PC-3 (cell line): ENCODE results near the gene SLC39A1. TPM values are rescaled to one million over a fixed set of nuclear protein-coding genes. Genes with fewer than 3 reads are reported as not detected.
A peak's percentile ranks its signal among the peaks of the same experiment; 100 is the strongest.

ENCODE experiments used
- ATAC-seq: fragments of 200-7000 bp; cut with Tn5 transposase; 2 replicates; pipeline ENCODE4 v1.9.1; 2020; ENCODE audit warnings: mild to moderate bottlenecking, moderate library complexity
- BruUV-seq: library from RNA; stranded (reverse); fragments of 400-500 nt; replicated peaks from 2 replicates; lab custom pipeline; 2021; lab: Mats Ljungman, UMichigan
- CTCF ChIA-PET: fragments of 300-600 bp; sonication (Branson Sonifier 250); formaldehyde crosslinking; loops from one replicate; lab custom pipeline; 2022; ENCODE audit warnings: antibody characterized with exemption; lab: Charles Lee
- POLR2A ChIA-PET: fragments of 300-600 bp; sonication (Branson Sonifier 250); formaldehyde crosslinking; loops from one replicate; lab custom pipeline; 2022; ENCODE audit warnings: antibody characterized with exemption; ENCODE audit not compliant: unreplicated experiment; lab: Charles Lee
- DNase-seq: peaks from one replicate; pipeline ENCODE4 v3.0.0-alpha.2; 2015
- H2AFZ ChIP-seq: fragments of 300-600 bp; sonication (generic); 2 replicates; pipeline ENCODE4 v1.6.0; 2016; ENCODE audit warnings: antibody characterized with exemption, low read length
- H3F3A ChIP-seq: fragments of 300-600 bp; sonication (generic); one replicate; pipeline ENCODE4 v1.6.0; 2017; ENCODE audit warnings: antibody characterized with exemption, low read length, control low read depth, mild to moderate bottlenecking; ENCODE audit not compliant: unreplicated experiment
- H3K27ac ChIP-seq: fragments of 300-600 bp; sonication (generic); 2 replicates; pipeline ENCODE4 v1.5.1; 2016; ENCODE audit warnings: mild to moderate bottlenecking, low read length
- H3K27me3 ChIP-seq: fragments of 300-600 bp; sonication (generic); 2 replicates; pipeline ENCODE4 v1.6.1; 2016; ENCODE audit warnings: low read length, mixed read lengths
- H3K36me3 ChIP-seq: fragments of 300-600 bp; sonication (generic); 2 replicates; pipeline ENCODE4 v1.6.1; 2016; ENCODE audit warnings: low read depth, mixed run types, low read length, mixed read lengths
- H3K4me1 ChIP-seq: fragments of 300-600 bp; sonication (generic); 2 replicates; pipeline ENCODE4 v1.5.1; 2016; ENCODE audit warnings: low read length; ENCODE audit not compliant: insufficient read depth
- H3K4me2 ChIP-seq: fragments of 300-600 bp; sonication (generic); 2 replicates; pipeline ENCODE4 v1.6.0; 2016; ENCODE audit warnings: low read length
- H3K4me3 ChIP-seq: fragments of 300-600 bp; sonication (generic); 2 replicates; pipeline ENCODE4 v1.5.1; 2016; ENCODE audit warnings: mild to moderate bottlenecking, low read length, mixed read lengths
- H3K79me2 ChIP-seq: fragments of 300-600 bp; sonication (generic); 2 replicates; pipeline ENCODE4 v1.6.1; 2017; ENCODE audit warnings: low read length, mixed read lengths
- H3K9ac ChIP-seq: fragments of 300-600 bp; sonication (generic); 2 replicates; pipeline ENCODE4 v1.6.0; 2016; ENCODE audit warnings: mild to moderate bottlenecking, low read length
- H3K9me2 ChIP-seq: fragments of 300-600 bp; sonication (generic); replicated peaks from 2 replicates; pipeline ENCODE4 v1.6.1; 2016; ENCODE audit warnings: mixed run types, low read length, mixed read lengths
- H3K9me3 ChIP-seq: fragments of 300-600 bp; sonication (generic); 2 replicates; pipeline ENCODE4 v1.6.1; 2016; ENCODE audit warnings: low read length, mixed read lengths
- H4K20me1 ChIP-seq: fragments of 300-600 bp; sonication (generic); 2 replicates; pipeline ENCODE4 v1.6.1; 2016; ENCODE audit warnings: low read length, mixed read lengths
- EZH2 ChIP-seq: fragments of 300-600 bp; sonication (generic); IDR thresholded peaks from one replicate; pipeline ENCODE4 v1.6.1; 2017; ENCODE audit warnings: antibody characterized with exemption, mild to moderate bottlenecking, low read length; ENCODE audit not compliant: unreplicated experiment
- EZH2phosphoT487 ChIP-seq: fragments of 300-600 bp; sonication (generic); IDR thresholded peaks from 2 replicates; pipeline ENCODE4 v1.6.1; 2018; ENCODE audit warnings: mild to moderate bottlenecking, antibody characterized with exemption, low read length, borderline replicate concordance
- intact Hi-C: fragments of 100-400 bp; cut with micrococcal nuclease; formaldehyde crosslinking; loops from 2 replicates; pipeline ENCODE4 v1.9.0; 2023
- total RNA-seq: library from RNA; depleted of rRNA; stranded (reverse); fragments of >200 nt; gene quantifications from 2 replicates; pipeline ENCODE4 v1.2.3, GENCODE V29; 2014
- TF ChIP-seq, protein P1 (sequence below): fragments of 300-600 bp; sonication (generic); conservative IDR thresholded peaks from 2 replicates; pipeline ENCODE4 v1.5.1; 2017; ENCODE audit warnings: antibody characterized with exemption, low read depth, mild to moderate bottlenecking, low read length

Gene SLC39A1
- total RNA-seq, 1 experiment from 2014 or later, result 201 TPM

DNA sequence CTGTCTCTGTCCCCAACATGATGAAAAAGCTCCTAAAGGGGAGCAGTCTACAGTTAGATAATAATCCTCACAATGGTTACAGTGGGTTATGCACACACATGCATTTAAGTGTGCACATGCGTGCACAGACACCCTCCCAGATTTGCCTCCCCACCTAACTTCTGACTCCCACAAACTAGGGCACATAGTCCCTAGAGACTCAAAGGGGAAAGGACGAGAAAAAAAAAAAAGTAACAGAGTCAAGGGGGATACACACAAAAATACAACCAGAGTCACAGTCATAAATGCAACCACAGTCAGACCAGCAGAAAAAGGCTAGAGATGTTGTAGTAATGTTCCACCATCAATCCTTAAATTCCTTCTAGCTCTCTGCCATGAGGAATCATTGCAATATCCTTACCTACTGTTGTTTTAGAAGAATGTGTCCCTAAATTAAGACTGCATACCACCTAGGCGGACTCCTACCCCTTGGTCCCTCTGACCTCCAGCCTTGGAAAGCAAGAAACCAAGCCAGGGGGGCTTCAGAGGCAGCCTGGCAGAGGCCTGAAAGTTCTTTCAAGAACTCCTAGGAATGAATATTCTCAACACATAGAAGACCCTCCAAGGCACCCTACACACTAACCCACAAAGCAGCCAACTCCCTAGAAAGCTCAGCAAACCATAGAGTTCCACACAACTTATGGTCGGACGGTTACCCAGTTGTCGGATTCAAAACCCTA is 6.2 kb downstream of the SLC39A1 start:
- Histone ChIP-seq H2AFZ (peak overlapping the region; percentile 96), H3K27ac (no peak overlapping the region), H3K9ac (peak overlapping the region; percentile 88), H3K36me3 (peaks cover 13% of the 10 kb centered on the region; the same call in 1 of the 2 replicates), H4K20me1 (peaks cover 10% of the 10 kb centered on the region), H3K4me3 (peak overlapping the region; percentile 97), H3K9me3 (no peaks in the 10 kb centered on the region), H3K9me2 (no peaks in the 10 kb centered on the region), H3K4me2 (peak overlapping the region; percentile 83), H3F3A (peaks cover 7% of the 10 kb centered on the region), H3K27me3 (no peaks in the 10 kb centered on the region), H3K4me1 (peaks cover 35% of the 10 kb centered on the region), H3K79me2 (peaks cover 61% of the 10 kb centered on the region)
- CTCF ChIA-PET, result interaction anchor here (1.0 kb wide), 1 partner anchor 11 kb away, joined by 3 read pairs; the partner anchor contains the start of gene DENND4B
- intact Hi-C loops, result no loop called here
- no TSS peak for BruUV-seq
- DNase-seq, result no peak
- ATAC-seq, result no peak
- POLR2A ChIA-PET, result no interaction called here
- TF ChIP-seq EZH2 (no peak), EZH2phosphoT487 (no peak)
- TF ChIP-seq, protein P1, sequence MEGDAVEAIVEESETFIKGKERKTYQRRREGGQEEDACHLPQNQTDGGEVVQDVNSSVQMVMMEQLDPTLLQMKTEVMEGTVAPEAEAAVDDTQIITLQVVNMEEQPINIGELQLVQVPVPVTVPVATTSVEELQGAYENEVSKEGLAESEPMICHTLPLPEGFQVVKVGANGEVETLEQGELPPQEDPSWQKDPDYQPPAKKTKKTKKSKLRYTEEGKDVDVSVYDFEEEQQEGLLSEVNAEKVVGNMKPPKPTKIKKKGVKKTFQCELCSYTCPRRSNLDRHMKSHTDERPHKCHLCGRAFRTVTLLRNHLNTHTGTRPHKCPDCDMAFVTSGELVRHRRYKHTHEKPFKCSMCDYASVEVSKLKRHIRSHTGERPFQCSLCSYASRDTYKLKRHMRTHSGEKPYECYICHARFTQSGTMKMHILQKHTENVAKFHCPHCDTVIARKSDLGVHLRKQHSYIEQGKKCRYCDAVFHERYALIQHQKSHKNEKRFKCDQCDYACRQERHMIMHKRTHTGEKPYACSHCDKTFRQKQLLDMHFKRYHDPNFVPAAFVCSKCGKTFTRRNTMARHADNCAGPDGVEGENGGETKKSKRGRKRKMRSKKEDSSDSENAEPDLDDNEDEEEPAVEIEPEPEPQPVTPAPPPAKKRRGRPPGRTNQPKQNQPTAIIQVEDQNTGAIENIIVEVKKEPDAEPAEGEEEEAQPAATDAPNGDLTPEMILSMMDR, result no peak

DNA sequence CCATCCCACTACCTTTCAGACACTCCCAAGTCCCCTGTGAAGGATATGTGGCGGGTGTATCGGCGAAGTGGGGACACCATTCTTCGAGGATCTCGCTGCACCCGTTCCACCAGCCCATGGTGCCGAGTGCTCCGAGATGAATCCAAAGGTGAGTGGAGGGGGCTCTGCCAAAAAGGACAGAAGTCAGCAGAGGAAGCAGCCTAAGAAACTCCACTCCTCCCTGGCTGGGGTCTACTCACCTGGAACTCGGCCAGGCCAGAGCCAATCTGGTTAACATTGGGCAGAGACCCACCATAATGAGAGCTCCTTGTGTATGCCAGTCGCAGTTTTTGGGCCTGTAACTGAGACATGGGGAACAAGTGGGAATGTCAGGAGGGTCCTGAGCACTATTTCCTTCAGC is 8.5 kb downstream of the SLC39A1 start:
- Histone ChIP-seq H3K79me2 (peaks cover 50% of the 10 kb centered on the region), H3K9ac (no peak overlapping the region), H3K27me3 (no peaks in the 10 kb centered on the region), H3K27ac (no peak overlapping the region), H3K4me2 (no peak overlapping the region), H3K4me3 (no peak overlapping the region), H3K9me2 (no peaks in the 10 kb centered on the region), H3K4me1 (peaks cover 30% of the 10 kb centered on the region), H3K9me3 (no peaks in the 10 kb centered on the region), H2AFZ (no peak overlapping the region), H4K20me1 (peaks cover 10% of the 10 kb centered on the region), H3K36me3 (peaks cover 25% of the 10 kb centered on the region; the same call in 1 of the 2 replicates), H3F3A (peaks cover 7% of the 10 kb centered on the region)
- BruUV-seq, result no TSS peak
- DNase-seq (no peak), ATAC-seq (no peak)
- POLR2A ChIA-PET, result no interaction called here
- TF ChIP-seq EZH2phosphoT487 (no peak), EZH2 (no peak)
- CTCF ChIA-PET, result no interaction called here
- intact Hi-C loops, result no loop called here

DNA sequence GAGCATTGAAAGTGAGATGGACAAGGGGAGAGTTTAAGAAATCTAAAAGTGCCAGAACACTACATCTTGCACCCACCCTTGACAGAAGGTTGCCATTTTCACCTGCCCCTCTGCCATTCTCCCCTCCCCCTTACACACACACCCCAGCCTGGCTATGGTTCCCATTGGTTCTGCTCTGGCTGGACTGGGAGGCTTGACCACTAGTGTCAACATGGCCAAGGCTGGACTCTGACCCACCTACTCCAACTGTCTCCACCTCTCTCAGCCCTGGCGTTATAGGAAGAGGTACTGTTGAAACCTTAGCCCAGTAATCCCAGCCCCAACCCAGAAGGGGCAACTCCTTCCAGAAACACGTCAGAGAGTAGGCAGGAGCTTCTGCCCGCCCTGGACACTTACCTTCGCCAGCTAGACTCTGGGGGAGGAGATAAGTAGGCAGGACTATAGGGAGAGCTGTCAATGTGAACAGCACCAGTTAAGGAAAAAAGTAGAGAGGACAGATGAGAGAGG is 9.4 kb downstream of the SLC39A1 start:
- TF ChIP-seq EZH2phosphoT487 (no peak), EZH2 (no peak)
- TF ChIP-seq, protein P1, result no peak
- no peak overlapping the region for H3K4me2 ChIP-seq
- H3K27me3 ChIP-seq, result no peaks in the 10 kb centered on the region
- no peaks in the 10 kb centered on the region for H3K9me2 ChIP-seq
- ATAC-seq, result no peak
- H3K9ac ChIP-seq, result no peak overlapping the region
- peaks cover 10% of the 10 kb centered on the region for H4K20me1 ChIP-seq
- no peak overlapping the region for H3K27ac ChIP-seq
- CTCF ChIA-PET, result no interaction called here
- H3K79me2 ChIP-seq, result peaks cover 50% of the 10 kb centered on the region
- no TSS peak for BruUV-seq
- POLR2A ChIA-PET, result no interaction called here
- H3F3A ChIP-seq, result peaks cover 2% of the 10 kb centered on the region
- no peak overlapping the region for H2AFZ ChIP-seq
- H3K9me3 ChIP-seq, result no peaks in the 10 kb centered on the region
- peaks cover 25% of the 10 kb centered on the region for H3K4me1 ChIP-seq
- intact Hi-C loops, result no loop called here
- H3K4me3 ChIP-seq, result no peak overlapping the region
- peaks cover 26% of the 10 kb centered on the region; the same call in 1 of the 2 replicates for H3K36me3 ChIP-seq
- no peak for DNase-seq
